ENCODE data around the gene SCAI.

DNA sequence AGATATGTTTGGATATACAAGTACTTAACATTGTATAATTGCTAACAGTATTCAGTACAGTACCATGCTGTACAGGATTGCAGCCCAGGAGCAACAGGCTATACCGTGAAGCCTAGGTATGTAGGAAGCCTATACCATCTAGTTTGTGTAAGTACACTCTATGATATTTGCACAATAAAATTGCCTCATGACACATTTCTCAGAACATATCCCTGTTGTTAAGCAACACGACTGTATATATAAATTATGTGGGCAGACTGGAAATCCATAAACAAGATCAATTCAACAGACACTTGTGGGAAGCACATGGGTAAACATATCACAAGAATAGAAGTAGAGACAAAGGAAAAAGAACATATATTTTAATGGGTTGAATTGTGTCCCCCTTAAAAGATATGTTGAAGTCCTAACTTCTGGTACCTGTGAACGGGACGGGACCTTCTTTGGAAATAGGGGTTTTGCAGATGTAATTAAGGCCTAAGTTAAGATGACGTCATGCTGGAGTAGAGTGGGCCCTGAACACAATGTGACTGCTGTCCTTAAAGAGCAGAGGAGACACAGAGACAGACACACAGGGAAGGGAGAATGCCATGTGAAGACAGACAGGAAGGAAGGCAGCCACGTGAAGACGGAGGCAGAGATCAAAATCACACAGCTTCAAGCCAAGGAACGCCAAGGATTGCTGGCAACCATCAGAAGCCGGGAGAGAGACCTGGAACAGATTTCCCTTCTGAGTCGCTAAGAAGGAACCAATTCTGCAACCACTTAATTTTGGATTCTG, 76.3 kb downstream of the SCAI start:
- TF ChIP-seq, protein P1, sequence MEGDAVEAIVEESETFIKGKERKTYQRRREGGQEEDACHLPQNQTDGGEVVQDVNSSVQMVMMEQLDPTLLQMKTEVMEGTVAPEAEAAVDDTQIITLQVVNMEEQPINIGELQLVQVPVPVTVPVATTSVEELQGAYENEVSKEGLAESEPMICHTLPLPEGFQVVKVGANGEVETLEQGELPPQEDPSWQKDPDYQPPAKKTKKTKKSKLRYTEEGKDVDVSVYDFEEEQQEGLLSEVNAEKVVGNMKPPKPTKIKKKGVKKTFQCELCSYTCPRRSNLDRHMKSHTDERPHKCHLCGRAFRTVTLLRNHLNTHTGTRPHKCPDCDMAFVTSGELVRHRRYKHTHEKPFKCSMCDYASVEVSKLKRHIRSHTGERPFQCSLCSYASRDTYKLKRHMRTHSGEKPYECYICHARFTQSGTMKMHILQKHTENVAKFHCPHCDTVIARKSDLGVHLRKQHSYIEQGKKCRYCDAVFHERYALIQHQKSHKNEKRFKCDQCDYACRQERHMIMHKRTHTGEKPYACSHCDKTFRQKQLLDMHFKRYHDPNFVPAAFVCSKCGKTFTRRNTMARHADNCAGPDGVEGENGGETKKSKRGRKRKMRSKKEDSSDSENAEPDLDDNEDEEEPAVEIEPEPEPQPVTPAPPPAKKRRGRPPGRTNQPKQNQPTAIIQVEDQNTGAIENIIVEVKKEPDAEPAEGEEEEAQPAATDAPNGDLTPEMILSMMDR (IDR thresholded peaks at IDR 0.05), result no peak
- TF ChIP-seq POLR2A (IDR thresholded peaks at IDR 0.05), result no peak

Data from ovary (tissue), 3 donors.